PC-9 (cell line): ENCODE data around the gene GATA1. TPM values are rescaled to one million over a fixed set of nuclear protein-coding genes. Genes with fewer than 3 reads are reported as not detected.

Experiments used
- BruUV-seq: library from RNA; stranded (reverse); fragments of 400-500 nt; replicated peaks from 2 replicates; lab custom pipeline; 2021; lab: Mats Ljungman, UMichigan
- CTCF ChIA-PET: fragments of 300-600 bp; sonication (Branson Sonifier 250); formaldehyde crosslinking; loops from one replicate; lab custom pipeline; 2022; ENCODE audit warnings: antibody characterized with exemption; lab: Charles Lee
- POLR2A ChIA-PET: fragments of 300-600 bp; sonication (Branson Sonifier 250); formaldehyde crosslinking; loops from one replicate; lab custom pipeline; 2022; ENCODE audit warnings: antibody characterized with exemption; ENCODE audit not compliant: unreplicated experiment; lab: Charles Lee
- DNase-seq, 2 experiments: peaks; one replicate each; pipeline versions ENCODE4 v3.0.0 to v3.0.0-alpha.2; 2015 to 2022; ENCODE audit warnings: mixed read lengths in 1 of 2
- H2AFZ ChIP-seq: fragments of 200-600 bp; sonication (generic); 2 replicates; pipeline ENCODE4 v1.8.1; 2017; ENCODE audit warnings: antibody characterized with exemption
- H3F3A ChIP-seq: fragments of 200-600 bp; sonication (generic); 2 replicates; pipeline ENCODE4 v1.8.1; 2017; ENCODE audit warnings: antibody characterized with exemption, mild to moderate bottlenecking, low read depth; ENCODE audit not compliant: insufficient read depth
- H3K27ac ChIP-seq: fragments of 200-600 bp; sonication (generic); 2 replicates; pipeline ENCODE4 v1.6.1; 2016; ENCODE audit warnings: mixed run types
- H3K27me3 ChIP-seq: fragments of 200-600 bp; sonication (generic); 2 replicates; pipeline ENCODE4 v1.6.1; 2016; ENCODE audit warnings: low read depth, mixed run types; ENCODE audit not compliant: insufficient read depth
- H3K36me3 ChIP-seq: fragments of 200-600 bp; sonication (generic); 2 replicates; pipeline ENCODE4 v1.6.1; 2016; ENCODE audit warnings: low read depth, mixed run types
- H3K4me1 ChIP-seq: fragments of 200-600 bp; sonication (generic); replicated peaks from 2 replicates; pipeline ENCODE4 v1.6.1; 2016; ENCODE audit warnings: mixed run types; ENCODE audit not compliant: insufficient read depth
- H3K4me2 ChIP-seq: fragments of 200-600 bp; sonication (generic); 2 replicates; pipeline ENCODE4 v1.6.1; 2017; ENCODE audit warnings: mixed run types
- H3K4me3 ChIP-seq: fragments of 200-600 bp; sonication (generic); 2 replicates; pipeline ENCODE4 v1.6.1; 2016; ENCODE audit warnings: mixed run types
- H3K79me2 ChIP-seq: fragments of 200-600 bp; sonication (generic); 2 replicates; pipeline ENCODE4 v1.6.1; 2017; ENCODE audit warnings: low read depth, mixed run types
- H3K9me2 ChIP-seq: fragments of 200-600 bp; sonication (generic); 2 replicates; pipeline ENCODE4 v1.8.1; 2017; ENCODE audit warnings: mild to moderate bottlenecking; ENCODE audit not compliant: insufficient read depth
- H3K9me3 ChIP-seq: fragments of 200-600 bp; sonication (generic); 2 replicates; pipeline ENCODE4 v1.8.1; 2016; ENCODE audit warnings: low read depth; ENCODE audit not compliant: insufficient read depth
- H4K20me1 ChIP-seq: fragments of 200-600 bp; sonication (generic); 2 replicates; pipeline ENCODE4 v1.8.1; 2017; ENCODE audit not compliant: insufficient read depth
- CTCF ChIP-seq: fragments of 200-600 bp; sonication (generic); conservative IDR thresholded peaks from 2 replicates; pipeline ENCODE4 v1.6.1; 2017; ENCODE audit warnings: mixed run types, antibody characterized with exemption, mild to moderate bottlenecking, moderate library complexity
- EZH2 ChIP-seq: fragments of 200-600 bp; sonication (generic); IDR thresholded peaks from 2 replicates; pipeline ENCODE4 v1.8.0; 2017; ENCODE audit warnings: antibody characterized with exemption, low read depth
- intact Hi-C: fragments of 100-400 bp; cut with micrococcal nuclease; formaldehyde crosslinking; loops from one replicate; pipeline ENCODE4 v1.10.0; 2022; ENCODE audit not compliant: unreplicated experiment
- total RNA-seq: library from RNA; stranded (reverse); gene quantifications from 2 replicates; pipeline ENCODE4 v1.2.3, GENCODE V29; 2021

Gene GATA1
- total RNA-seq, 1 experiment from 2014 or later, result not detected

- no peaks in the 10 kb centered on the region for H4K20me1 ChIP-seq
- H3K9me3 ChIP-seq, result no peaks in the 10 kb centered on the region
- H2AFZ ChIP-seq, result no peak overlapping the region
- intact Hi-C loops, result no loop called here
- no peaks in the 10 kb centered on the region for H3K79me2 ChIP-seq
- no peak for DNase-seq
- no peaks in the 10 kb centered on the region for H3K27me3 ChIP-seq
- no peaks in the 10 kb centered on the region for H3K36me3 ChIP-seq
- no TSS peak for BruUV-seq
- no peaks in the 10 kb centered on the region for H3K4me1 ChIP-seq
- H3K4me2 ChIP-seq, result no peak overlapping the region
- H3K9me2 ChIP-seq, result no peaks in the 10 kb centered on the region
- H3F3A ChIP-seq, result no peaks in the 10 kb centered on the region
- no peak for TF ChIP-seq EZH2
- TF ChIP-seq CTCF, result no peak
- H3K27ac ChIP-seq, result no peak overlapping the region
- POLR2A ChIA-PET, result no interaction called here
- CTCF ChIA-PET, result no interaction called here
- H3K4me3 ChIP-seq, result no peak overlapping the region
Measured at GRCh38 chrX:48823053-48823452, 36.7 kb downstream of the GATA1 start.

- no peak for TF ChIP-seq EZH2
- no peak for TF ChIP-seq CTCF
- Histone ChIP-seq H2AFZ (no peak overlapping the region), H3K27ac (no peak overlapping the region), H3F3A (no peaks in the 10 kb centered on the region), H3K4me2 (no peak overlapping the region), H3K4me1 (no peaks in the 10 kb centered on the region), H3K36me3 (no peaks in the 10 kb centered on the region), H3K9me2 (no peaks in the 10 kb centered on the region), H4K20me1 (no peaks in the 10 kb centered on the region), H3K79me2 (no peaks in the 10 kb centered on the region), H3K27me3 (no peaks in the 10 kb centered on the region), H3K9me3 (no peaks in the 10 kb centered on the region), H3K4me3 (no peak overlapping the region)
- intact Hi-C loops, result no loop called here
- ChIA-PET CTCF (no interaction called here), POLR2A (no interaction called here)
- no peak for DNase-seq
- BruUV-seq, result no TSS peak
Measured at GRCh38 chrX:48824066-48824465, 37.7 kb downstream of the GATA1 start.

GRCh38 chrX:48826135-48826875 is 39.9 kb downstream of the GATA1 start, which contains the start of gene ERAS:
TSS of gene ERAS (plus strand) at chrX:48826513. CDS start at chrX:48829124, 2,611 bp downstream.
- BruUV-seq, result no TSS peak
- Histone ChIP-seq H3K79me2 (no peaks in the 10 kb centered on the region), H4K20me1 (no peaks in the 10 kb centered on the region), H3K4me2 (no peak within 1 kb of the TSS), H3K4me3 (no peak within 1 kb of the TSS), H2AFZ (no peak within 1 kb of the TSS), H3K9me3 (no peaks in the 10 kb centered on the region), H3K9me2 (no peaks in the 10 kb centered on the region), H3K27me3 (no peaks in the 10 kb centered on the region), H3K36me3 (no peaks in the 10 kb centered on the region), H3K27ac (no peak within 1 kb of the TSS), H3F3A (no peaks in the 10 kb centered on the region), H3K4me1 (no peaks in the 10 kb centered on the region)
- CTCF ChIA-PET, result no interaction called here
- POLR2A ChIA-PET, result no interaction called here
- no peak for DNase-seq
- intact Hi-C loops, result no loop called here
- TF ChIP-seq CTCF (no peak), EZH2 (no peak)
